H1 (cell line): ENCODE data around the gene AGBL4. TPM values are rescaled to one million over a fixed set of nuclear protein-coding genes. Genes with fewer than 3 reads are reported as not detected.

Experiments
- CTCF ChIP-seq, 3 experiments: IDR thresholded peaks; 1 replicate in 2 of 3; 2 replicates in 1 of 3; pipeline versions ENCODE4 v1.5.1 to v1.6.1; 2011; ENCODE audit warnings: low read length in 3 of 3, mild to moderate bottlenecking in 3 of 3, inconsistent platforms in 2 of 3, low read depth in 1 of 3, moderate library complexity in 1 of 3; ENCODE audit not compliant: insufficient read depth in 1 of 3; ENCODE audit errors: control extremely low read depth in 1 of 3
- EP300 ChIP-seq, 2 experiments: IDR thresholded peaks; 1 replicate in 1 of 2; 2 replicates in 1 of 2; pipeline ENCODE4 v1.6.1; 2011 to 2012; ENCODE audit warnings: low read depth in 2 of 2, low read length in 2 of 2, mild to moderate bottlenecking in 2 of 2, borderline replicate concordance in 1 of 2, inconsistent platforms in 1 of 2, moderate library complexity in 1 of 2
- HDAC2 ChIP-seq, 2 experiments: fragments of 300-600 bp in 1 of 2; sonication (generic) in 1 of 2; IDR thresholded peaks; 2 replicates each; pipeline ENCODE4 v1.6.1; 2011 to 2012; ENCODE audit warnings: low read depth in 2 of 2, low read length in 2 of 2, mild to moderate bottlenecking in 2 of 2, moderate library complexity in 2 of 2, borderline replicate concordance in 1 of 2, inconsistent platforms in 1 of 2
- SP4 ChIP-seq: IDR thresholded peaks from 2 replicates; pipeline ENCODE4 v1.6.1; 2012; ENCODE audit warnings: low read length, inconsistent platforms
- polyA plus RNA-seq, 7 experiments: library from polyadenylated mRNA; depleted of rRNA in 3 of 7; stranded (reverse) in 5 of 7; unstranded in 2 of 7; fragments of >200 nt in 5 of 7; fragments of 200-250 nt in 2 of 7; gene quantifications; 1 replicate in 5 of 7; 2 replicates in 1 of 7; 4 replicates in 1 of 7; pipeline versions ENCODE4 v1.2.1 to v1.2.3, GENCODE V29; 2011 to 2013; ENCODE audit warnings: missing spikeins in 2 of 7, mixed read lengths in 2 of 7
- total RNA-seq: library from RNA; stranded (reverse); fragmentation: NEBNext Ultra II Directional; extraction: Animal tissue kit (Norgen Biotek cat#: 25700); gene quantifications from 2 replicates; pipeline ENCODE4 v1.2.1, GENCODE V29; 2021

Gene AGBL4
- total and polyA plus RNA-seq, 2 of the 8 experiments (the other 6 are each of a cell fraction or from before 2014, with no cell fraction given): 0.41 to 0.45 TPM

GRCh38 chr1:48543854-48544253 is 1479.9 kb downstream of the AGBL4 start (continued):
- TF ChIP-seq EP300 (IDR thresholded peaks at IDR 0.05; ENCODE audit: borderline replicate concordance in 1 of 2, low read depth in 2 of 2, low read length in 2 of 2) (no peak), SP4 (no peak), CTCF (IDR thresholded peaks at IDR 0.05; ENCODE audit: control extremely low read depth in 1 of 3, insufficient read depth in 1 of 3, low read depth in 1 of 3, low read length in 3 of 3) (no peak), HDAC2 (IDR thresholded peaks at IDR 0.05; ENCODE audit: borderline replicate concordance in 1 of 2, low read depth in 2 of 2, low read length in 2 of 2) (no peak)
- TF ChIP-seq, all 59 proteins: peak for 0
